NCI-H2107 treated with DMSO at 0.1 percent for 48 hours (cell line): ENCODE data around the gene SLC26A4.

Experiments used
- DNase-seq: peaks from one replicate; lab custom pipeline; 2025; ENCODE audit not compliant: unreplicated experiment; lab: John Stamatoyannopoulos, UW

SLC26A4 gene

GRCh38 chr7:107694386-107694785 is 33.8 kb downstream of the SLC26A4 start:
- DNase-seq = no peak

GRCh38 chr7:107696330-107696946 is 35.8 kb downstream of the SLC26A4 start:
- DNase-seq = no peak

GRCh38 chr7:107697321-107698049 is 36.9 kb downstream of the SLC26A4 start:
- no peak for DNase-seq

- no peak for DNase-seq
Observed at GRCh38 chr7:107700570-107700969, 39.9 kb downstream of the SLC26A4 start.

- DNase-seq = no peak
Observed at GRCh38 chr7:107701191-107701590, 40.6 kb downstream of the SLC26A4 start.

- no peak for DNase-seq
Observed at GRCh38 chr7:107703219-107703618, 42.6 kb downstream of the SLC26A4 start.

- DNase-seq = no peak
Observed at GRCh38 chr7:107703872-107704271, 43.2 kb downstream of the SLC26A4 start.

- DNase-seq = no peak
Observed at GRCh38 chr7:107708956-107709355, 48.3 kb downstream of the SLC26A4 start.

- DNase-seq = no peak
Observed at GRCh38 chr7:107711301-107711700, 50.7 kb downstream of the SLC26A4 start.

- peak; percentile 97 for DNase-seq
Observed at GRCh38 chr7:107712025-107712424, 51.4 kb downstream of the SLC26A4 start.

GRCh38 chr7:107712896-107713295 is 52.3 kb downstream of the SLC26A4 start:
- DNase-seq = no peak

GRCh38 chr7:107715531-107715930 is 54.9 kb downstream of the SLC26A4 start:
- DNase-seq = no peak

GRCh38 chr7:107718456-107719193 is 58.0 kb downstream of the SLC26A4 start:
- DNase-seq = no peak

GRCh38 chr7:107721286-107721685 is 60.7 kb downstream of the SLC26A4 start:
- DNase-seq = no peak

- DNase-seq = no peak
Observed at GRCh38 chr7:107723255-107723654, 62.6 kb downstream of the SLC26A4 start.

- peak; percentile 41 for DNase-seq
Observed at GRCh38 chr7:107725138-107725740, 64.6 kb downstream of the SLC26A4 start.

GRCh38 chr7:107726356-107727130 is 65.9 kb downstream of the SLC26A4 start:
- DNase-seq = no peak

- no peak for DNase-seq
Observed at GRCh38 chr7:107728276-107728675, 67.6 kb downstream of the SLC26A4 start.

GRCh38 chr7:107742678-107743566 is 82.3 kb downstream of the SLC26A4 start:
- DNase-seq = peak; percentile 92
